ENCODE data around the gene SLC35B1.

The SLC35B1 gene, protein sequence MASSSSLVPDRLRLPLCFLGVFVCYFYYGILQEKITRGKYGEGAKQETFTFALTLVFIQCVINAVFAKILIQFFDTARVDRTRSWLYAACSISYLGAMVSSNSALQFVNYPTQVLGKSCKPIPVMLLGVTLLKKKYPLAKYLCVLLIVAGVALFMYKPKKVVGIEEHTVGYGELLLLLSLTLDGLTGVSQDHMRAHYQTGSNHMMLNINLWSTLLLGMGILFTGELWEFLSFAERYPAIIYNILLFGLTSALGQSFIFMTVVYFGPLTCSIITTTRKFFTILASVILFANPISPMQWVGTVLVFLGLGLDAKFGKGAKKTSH

DNA sequence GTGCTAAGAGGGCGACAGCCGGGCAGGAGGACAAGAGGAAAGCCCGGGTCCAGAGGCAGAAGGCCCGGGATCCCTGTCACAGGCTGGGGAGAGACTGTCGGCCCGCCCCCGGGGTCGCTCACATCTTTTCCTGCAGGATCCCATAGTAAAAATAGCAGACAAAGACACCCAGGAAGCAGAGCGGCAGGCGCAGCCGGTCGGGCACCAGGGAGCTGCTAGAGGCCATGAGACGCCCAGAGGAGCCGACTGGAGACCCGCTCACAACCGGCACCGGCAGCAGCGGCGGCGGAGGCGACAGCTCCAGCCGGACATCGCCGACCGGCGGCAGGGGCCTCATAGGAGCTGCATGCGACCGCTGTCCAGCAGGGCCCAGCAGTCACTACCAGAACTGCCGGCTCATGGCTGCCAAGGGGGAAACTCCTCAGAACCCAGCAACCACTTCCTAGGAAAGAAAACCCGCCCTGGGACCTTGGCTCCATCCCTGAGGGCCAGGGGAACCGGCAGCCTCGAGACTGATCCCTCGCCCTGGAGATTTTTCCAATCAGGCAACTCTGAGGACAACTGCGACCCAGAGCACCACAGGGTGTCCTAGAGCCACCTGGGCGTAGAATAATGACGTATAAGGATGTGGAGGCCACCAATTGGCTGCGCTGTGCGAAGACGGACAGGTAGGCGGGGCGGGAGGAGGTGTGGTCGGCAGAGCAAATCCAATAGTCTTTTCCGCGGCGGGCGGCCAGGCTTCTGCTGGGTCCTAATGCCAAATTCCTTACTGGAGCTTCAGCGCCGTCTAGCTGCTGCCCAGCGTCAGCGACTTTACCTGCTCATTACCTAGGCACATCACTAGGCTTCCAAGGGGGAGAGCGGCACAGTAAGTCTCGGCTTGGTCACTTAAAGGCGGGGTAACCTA lies at the start of gene SLC35B1:
TSS of gene SLC35B1 (minus strand) at position 357 of the 907 bp plus-strand sequence. CDS start at position 226, 131 bp downstream.
- peak; percentile 93 for DNase-seq (ENCODE audit: low read depth)

DNA sequence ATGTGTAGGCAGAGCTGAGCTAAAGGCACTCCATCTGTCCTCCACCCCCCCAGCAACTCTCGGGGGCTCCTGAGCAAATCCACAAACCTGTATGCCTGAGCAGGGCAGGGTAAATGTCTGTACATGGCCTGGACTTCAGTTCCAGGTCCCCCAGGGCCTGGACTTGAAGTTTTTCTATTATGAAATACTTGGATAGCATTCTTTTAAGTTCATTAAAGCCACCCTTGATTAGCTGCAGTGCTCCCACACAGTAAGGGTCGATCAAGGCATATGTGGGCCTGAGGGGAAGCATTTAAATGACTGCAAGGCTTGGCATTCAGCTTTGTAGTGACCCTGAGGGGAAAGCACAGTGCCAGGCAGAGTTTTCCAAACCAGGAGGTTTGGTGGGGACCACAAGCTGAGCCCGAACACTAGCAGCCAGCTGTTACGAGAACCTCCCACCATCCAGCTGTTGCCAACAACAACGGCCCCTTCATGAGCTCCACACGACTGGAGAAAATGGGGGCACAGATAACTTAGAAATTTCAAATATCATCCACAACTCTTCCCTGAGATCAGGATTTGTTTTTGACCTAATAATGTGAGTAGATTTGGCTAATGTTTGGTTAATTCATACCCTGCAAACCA lies 49.5 kb upstream of the SLC35B1 start:
- no peak for DNase-seq (ENCODE audit: low read depth)

DNA sequence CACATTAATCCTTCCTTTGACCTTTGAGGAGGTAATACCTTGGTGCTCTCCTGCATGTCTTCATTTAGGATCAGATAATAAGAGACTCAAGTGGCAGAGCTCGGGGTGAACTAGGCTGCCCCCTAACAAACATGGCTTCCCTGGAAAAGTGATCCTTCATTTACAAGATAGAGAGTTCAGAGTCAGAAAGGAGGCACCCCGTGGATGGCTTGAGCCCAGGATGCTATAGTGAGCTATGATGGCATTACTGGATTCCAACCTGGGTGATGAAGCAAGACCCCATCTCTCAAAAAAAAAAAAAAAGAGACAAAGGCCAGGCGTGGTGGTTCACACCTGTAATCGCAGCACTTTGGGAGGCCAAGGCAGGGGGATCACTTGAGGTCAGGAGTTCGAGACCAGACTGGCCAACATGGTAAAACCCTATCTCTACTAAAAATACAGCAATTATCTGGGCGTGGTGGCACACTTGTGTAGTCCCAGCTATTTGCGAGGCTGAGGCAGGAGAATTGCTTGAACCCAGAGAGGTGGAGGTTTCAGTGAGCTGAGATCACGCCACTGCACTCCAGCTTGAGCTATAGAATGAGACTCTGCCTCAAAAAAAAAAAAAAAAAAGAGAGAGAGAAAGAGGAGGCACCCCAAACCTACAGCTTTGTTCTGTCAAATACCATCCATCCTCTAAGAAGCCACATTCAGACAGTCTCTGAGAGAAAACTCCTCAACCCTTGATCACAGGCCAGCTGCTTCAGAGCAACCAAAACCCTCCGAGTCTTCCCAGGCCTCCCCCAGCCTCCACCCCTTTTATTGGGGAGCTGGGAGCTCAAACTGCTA lies 48.8 kb upstream of the SLC35B1 start:
- DNase-seq (ENCODE audit: low read depth), result no peak

DNA sequence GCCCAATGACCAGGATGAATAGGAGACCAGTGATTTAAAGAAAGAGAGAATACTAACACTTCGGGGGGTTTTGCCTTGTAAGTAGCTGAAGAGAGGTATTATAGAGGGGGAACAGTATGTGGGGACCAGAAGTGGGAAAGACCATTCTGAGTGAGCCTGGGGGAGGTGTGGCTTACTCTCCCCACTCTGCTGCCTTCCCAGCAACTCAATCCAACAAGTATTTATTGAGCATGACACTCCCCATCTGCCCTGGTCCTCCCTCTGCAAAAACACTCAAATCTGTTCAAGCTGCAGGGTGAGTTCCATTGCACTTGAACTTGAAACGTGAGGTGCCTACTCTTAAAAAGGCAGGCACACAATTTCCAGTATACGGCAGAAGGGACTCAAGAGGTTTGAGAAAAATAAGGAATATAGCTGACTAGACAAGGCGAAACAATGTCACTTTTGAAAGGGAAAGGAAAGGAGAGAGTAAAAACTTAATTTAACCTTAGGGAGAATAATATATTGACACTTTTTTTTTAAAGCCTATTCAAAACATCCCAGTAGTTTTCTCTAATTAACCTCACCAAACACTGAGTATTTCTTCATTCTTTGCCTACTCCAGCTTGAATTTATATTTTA lies 48.0 kb upstream of the SLC35B1 start:
- no peak for DNase-seq (ENCODE audit: low read depth)

DNA sequence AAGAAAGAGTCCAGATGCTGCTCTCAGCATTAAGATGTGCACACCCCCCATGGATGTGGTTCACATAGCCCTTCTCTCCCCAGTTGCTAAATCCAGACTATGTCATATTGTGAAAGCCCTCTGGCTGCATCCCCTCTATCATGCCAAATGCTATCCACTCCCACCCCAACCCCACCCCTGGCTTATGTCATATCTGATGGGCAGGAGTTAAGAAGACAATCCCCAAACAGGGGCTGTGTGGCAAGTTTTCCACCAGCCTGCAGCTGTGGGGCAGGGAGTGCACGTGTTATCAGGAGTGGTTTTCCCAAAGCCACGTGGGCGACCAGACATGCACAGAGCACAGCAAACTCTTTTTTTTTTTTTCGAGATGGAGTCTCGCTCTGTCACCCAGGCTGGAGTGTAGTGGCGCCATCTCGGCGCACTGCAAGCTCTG lies 46.2 kb upstream of the SLC35B1 start:
- DNase-seq (ENCODE audit: low read depth), result no peak

DNA sequence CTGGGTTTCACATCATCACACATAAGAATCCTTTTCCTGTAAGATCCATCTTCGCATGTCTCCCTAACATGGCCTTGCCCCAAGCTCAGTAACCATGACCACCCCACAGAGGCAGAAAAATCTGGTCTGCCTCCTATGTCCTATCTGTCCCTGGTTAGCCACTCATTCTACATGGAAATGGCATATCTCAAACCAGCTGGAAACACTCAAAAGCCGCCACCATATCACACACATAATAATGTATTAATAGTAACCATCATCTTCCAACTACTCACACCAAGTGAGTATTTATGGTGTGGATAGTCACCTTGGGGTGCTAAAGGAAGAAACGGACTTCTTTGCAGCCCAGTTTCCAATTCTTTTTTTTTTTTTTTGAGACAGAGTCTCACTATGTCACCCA lies 44.7 kb upstream of the SLC35B1 start:
- DNase-seq (ENCODE audit: low read depth), result no peak

DNA sequence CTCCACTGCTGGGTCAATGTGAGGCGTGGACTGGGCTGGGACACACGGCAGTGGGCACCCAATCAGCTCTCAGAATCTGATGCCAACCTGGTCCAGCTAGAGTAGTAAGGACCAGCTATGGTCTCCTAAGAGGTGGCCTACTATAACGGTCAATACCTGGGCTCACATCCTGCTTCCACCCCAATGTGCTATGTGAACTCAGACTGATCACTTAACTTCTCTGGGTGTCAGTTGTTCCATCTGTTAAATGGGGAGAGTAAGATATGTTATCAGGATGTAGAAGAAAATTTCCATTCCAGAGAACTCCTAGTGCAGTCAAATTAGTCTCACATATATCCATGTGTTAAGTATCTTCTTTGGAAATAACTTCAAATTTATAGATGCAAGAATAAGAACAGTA lies 42.0 kb upstream of the SLC35B1 start:
- no peak for DNase-seq (ENCODE audit: low read depth)

DNA sequence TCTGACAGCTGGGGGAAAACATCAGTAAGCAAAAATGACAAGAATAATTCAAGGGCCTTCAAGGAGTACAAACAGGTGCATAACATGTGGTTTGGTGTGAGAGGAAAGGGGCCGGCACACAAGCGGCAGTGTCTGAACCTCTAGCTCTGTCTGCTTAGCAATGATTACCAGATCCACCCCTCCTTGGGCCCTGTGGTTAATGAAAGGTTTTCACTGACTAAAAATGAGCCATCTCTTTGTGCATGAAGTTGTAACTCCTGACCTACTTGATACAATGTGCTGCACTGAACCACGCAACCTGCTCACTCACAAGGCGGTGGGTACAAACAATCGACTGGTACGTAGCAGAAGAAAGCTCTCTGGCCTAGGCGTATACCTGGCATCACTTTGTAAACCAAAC lies 41.0 kb upstream of the SLC35B1 start:
- DNase-seq (ENCODE audit: low read depth), result peak; percentile 24

DNA sequence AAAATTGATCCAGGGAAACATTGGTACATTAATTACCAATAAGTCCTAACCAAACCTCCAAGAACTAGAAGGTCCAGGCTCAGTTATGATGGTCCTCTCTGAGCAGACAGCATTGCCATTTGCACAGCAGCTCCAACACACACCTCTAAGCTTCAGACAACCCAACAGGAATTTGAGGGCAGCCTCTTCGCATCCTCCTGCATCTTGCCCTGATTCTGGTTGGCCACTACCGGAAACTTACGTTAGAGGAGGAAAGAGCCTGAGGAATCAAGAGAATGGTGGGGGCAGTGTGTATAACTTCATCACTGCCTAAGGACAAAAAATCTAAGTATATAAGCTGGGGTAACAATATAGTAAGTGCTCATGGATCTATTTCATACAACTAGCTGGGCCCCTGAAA lies 40.5 kb upstream of the SLC35B1 start:
- no peak for DNase-seq (ENCODE audit: low read depth)

DNA sequence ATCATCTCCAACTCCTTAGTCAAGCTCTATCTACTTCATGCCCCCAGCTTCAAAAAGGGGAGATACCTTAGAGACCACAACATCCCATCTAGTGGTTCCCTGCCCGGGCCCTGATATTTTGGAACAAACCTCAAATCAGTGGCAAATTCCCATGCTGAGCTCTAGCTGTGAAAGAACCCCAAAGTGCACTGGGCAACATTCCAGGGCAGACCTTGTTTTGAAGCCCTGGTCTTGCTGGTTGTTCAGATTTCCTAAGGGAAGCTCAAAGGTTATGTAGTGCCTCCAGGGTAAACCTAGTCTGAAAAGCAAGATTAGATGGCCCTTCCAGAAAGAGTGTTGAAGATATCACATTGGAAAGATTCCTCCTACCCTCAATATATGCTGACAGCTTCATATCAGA lies 39.9 kb upstream of the SLC35B1 start:
- DNase-seq (ENCODE audit: low read depth), result no peak

DNA sequence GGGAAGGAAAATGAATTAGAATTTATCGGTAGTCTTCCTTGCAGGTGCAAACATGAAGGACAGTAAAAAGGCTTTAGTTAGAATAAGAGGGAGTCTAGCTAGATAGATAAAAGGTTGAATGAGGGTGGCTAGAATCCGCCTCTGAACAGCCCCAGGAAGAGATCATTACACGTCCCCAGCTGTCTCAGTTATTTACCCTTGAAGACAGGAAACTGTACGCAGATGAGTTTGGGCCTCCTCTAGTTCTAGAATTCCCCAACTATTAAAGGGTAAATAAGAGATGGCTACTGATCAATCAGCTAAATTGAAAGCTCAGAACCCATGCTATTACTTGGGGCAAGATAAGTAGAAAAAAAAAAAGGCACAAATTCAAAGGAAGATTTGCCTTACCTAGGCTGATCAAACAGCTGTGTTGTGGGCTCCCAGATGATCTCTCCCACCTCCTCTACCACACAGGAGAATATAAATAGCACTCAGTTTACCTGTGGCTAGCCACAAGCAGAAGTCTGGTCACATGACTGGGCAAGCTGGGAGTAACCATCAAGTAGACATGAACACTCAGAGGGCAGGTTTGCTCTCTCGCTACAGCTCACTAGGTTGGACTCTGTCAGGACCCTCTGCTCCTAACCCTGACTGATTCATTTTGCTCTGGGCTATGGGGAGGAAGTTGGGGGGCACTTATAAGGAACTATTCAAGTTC lies 39.2 kb upstream of the SLC35B1 start:
- no peak for DNase-seq (ENCODE audit: low read depth)

DNA sequence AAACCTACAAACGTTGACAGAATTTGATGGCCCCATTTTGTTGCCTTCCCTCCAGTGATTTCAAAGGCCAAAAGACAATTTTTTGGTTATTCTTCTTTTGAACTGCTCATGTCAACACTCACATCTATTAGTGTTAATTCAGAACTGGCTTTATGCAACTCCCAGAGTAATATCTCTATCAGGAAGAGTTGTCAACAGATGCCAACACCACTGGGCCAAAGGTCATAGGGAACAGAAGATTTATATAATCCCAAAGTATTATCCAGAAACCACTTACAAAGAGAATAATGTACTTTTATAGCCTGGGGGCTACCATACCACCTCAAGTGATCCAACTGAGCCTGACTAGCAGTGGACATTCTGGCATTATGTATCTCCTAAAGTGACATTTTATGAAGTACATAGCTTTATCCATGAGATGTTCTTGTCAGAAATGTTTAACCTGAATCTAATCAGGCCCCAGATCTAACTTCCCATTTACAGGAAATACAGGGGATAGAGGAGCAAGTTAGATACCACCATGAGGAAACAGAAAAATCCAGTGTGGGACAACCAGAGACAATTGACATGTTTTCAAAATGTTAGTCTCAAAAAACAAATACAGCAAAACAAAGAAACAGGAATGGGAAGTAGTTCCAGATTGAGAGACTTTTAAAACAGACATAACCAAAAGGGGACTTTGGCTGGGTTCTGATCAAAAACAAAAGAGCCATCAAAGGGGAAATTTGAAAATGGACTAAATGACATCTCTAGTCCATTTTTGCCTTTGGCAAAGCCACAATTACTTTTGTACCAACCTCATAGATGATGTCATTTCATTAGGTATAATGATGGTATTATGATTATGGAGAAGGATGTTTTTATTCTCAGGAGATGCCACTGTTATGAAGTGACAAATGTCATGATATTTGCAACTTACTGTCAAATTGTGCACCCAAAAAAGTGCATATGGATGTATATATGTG lies 37.7 kb upstream of the SLC35B1 start:
- DNase-seq (ENCODE audit: low read depth), result no peak

DNA sequence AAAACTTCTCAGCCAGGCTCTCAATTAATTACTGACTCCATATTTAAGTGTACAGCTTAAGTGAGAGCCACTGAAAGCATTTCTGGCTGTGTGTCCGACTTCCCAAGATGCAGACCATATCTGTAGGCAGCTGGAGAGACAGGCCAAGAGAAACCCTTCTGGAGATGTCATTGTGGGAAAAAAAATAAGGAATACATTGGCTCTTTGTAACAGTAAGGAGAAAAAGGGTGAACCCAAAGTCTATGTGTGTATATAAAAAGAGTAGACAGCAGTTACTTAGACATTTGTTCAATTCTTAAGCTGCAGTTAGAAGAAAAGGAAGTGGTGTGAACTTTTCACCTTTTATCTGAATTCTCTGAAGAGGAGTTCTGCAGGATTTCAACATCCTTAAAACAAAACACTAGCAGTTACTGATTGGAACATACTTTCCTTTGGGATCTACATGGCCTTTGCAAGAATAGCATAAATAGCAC lies 34.4 kb upstream of the SLC35B1 start:
- no peak for DNase-seq (ENCODE audit: low read depth)

DNA sequence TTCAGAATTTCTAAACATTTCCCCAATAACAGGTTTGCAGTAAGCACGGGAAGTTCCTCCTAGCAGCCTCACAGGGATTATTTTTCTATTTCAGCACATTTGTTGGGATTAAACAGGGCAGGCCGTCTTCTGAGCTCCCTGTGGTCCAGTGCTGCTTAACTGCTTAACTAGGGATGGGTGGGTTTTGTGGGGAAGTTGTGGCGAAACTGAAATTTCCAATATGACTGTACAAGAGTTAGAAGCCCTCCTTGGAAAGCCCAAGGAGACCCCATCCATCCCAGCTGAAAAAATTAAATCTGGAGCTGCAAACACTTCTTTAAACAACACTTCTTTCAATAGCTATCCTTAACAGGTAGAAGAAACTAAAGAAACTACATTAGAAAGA lies 33.9 kb upstream of the SLC35B1 start:
- no peak for DNase-seq (ENCODE audit: low read depth)

DNA sequence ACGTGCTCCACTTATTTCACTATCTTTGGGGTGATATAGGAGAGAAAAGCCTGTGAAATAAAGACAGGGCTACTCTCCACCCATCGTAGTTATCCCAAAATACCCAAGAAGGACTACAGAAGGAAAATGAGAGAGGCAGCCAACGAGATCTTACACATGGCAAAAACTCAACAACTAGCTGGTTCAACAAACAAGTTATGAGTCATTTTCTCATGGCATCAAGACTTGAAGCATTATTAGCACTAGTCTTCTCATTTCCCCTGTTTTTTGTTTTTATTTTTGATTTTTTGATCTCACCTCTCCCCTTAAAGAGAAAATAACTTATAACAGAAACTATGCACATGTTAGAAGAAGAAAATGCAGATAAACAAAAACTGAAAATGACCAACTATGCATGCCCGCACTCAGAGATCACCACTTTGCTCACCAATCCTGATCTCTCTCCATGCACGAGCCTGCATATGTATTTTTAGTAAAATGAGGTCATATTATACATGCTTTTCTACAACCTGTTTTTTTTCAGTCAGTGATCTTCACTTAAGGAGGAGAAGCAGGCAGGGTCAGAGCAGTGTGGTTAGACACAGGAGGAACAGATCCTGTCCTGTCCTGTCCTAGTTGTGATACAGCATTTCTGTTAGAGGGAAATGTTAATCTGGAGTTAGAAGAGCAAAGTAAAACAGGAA lies 33.4 kb upstream of the SLC35B1 start:
- no peak for DNase-seq (ENCODE audit: low read depth)

DNA sequence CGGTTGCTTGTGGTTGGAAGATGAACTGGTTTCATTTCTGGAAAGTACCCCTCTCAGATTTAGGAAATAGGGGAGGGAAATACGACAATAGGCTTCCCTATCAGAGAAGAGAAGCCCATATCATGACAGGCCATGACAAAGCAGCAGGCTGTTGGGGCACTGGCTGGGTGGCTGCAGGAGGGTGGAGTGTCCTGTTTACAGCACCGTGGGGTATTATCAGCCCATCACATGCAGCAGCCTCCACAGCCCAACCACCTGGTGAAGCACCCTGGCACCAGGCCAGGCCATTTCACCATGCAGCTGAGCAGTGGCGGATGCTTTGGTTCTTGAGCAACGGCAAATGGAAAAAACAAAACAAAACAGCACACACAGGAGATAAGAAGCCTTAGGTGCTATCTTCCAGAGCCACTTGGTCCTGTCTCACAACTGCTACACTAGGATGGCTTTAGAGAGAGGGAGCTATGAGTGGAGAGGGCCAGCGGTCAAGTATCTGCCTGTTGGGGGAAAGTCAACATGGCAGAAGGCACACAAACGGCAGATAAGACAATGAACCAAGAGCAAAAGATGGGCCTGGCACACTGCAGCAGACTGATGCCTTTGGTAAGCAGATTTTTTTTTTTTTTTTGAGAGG lies 32.0 kb upstream of the SLC35B1 start:
- DNase-seq (ENCODE audit: low read depth), result peak; percentile 56

DNA sequence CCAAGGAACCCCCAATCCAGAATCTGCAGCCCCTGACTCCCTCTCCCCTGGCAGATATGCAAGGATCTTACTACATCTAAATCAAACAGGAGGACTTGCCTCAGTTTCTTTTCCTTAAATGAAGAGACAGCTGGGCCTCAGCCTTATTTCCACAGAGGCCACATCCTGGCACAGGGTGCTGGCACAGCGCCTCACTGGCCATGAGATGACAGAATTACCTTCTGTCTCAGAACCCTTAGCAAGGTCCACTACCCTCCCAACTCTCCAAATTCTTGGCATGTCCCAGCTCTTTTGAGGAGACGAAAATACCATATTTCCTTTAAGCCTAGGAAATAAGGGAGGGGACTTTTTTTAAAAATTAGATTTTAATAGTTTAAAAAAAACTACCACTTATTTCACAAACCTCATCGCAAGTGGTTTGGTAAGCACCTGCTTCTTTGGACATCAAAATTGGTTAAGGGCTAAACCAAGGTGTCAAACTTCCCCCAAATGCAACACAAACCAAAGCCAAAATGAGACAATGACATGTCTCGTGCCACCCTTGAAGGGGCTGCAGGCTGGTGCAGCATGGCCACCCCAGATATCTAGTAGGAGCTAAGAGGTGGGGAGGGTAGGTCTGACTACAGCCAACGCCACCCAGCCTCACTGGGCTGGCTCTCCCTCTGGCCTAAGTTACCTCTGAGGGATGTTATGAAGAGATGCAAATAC lies 30.8 kb upstream of the SLC35B1 start:
- DNase-seq (ENCODE audit: low read depth), result no peak

All from stimulated activated CD8-positive, alpha-beta memory T cell treated with anti-CD3 and anti-CD28 coated beads, Interleukin-7, amount 100 ng/mL, for 24 hours (primary cell).